Muscle of arm (tissue), 12 donors: Measurements from ENCODE around the gene MAGI2. TPM values are rescaled to one million over a fixed set of nuclear protein-coding genes. Genes with fewer than 3 reads are reported as not detected.

Experiments
- DNase-seq: peaks from one replicate; pipeline ENCODE4 v3.0.0-alpha.2; 2013
- polyA plus RNA-seq, 12 donors: library from polyadenylated mRNA; unstranded; fragments of 120-200 nt; gene quantifications; one replicate each; pipeline ENCODE4 v1.2.1, GENCODE V29; 2013; ENCODE audit not compliant: insufficient read length in 12 of 12

MAGI2 gene
- polyA plus RNA-seq, 12 donors: 4.4 to 8.6 (median 6.4) TPM; not detected in 1

- DNase-seq: no peak
Observed at GRCh38 chr7:78417180-78417853, 1036.2 kb downstream of the MAGI2 start.

DNA sequence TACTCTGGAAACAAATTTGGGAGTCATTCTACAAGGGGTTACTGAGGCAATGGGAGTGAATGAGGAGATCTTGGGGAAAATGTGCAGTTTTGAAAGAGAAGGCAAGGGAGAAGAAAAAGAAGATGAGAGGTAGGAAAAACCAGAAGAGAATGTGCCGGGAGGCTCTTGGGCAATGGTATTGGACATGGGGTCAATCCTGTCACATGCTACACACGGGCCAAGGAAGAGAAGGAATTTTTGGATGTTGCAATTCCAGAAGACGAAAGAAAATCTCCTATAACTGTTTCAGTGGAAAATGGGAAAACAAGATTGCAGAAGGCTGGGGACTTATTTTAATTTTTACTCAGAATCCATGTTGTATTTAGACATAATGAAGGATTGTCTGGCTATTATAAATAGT lies 1039.9 kb downstream of the MAGI2 start:
- no peak for DNase-seq

DNA sequence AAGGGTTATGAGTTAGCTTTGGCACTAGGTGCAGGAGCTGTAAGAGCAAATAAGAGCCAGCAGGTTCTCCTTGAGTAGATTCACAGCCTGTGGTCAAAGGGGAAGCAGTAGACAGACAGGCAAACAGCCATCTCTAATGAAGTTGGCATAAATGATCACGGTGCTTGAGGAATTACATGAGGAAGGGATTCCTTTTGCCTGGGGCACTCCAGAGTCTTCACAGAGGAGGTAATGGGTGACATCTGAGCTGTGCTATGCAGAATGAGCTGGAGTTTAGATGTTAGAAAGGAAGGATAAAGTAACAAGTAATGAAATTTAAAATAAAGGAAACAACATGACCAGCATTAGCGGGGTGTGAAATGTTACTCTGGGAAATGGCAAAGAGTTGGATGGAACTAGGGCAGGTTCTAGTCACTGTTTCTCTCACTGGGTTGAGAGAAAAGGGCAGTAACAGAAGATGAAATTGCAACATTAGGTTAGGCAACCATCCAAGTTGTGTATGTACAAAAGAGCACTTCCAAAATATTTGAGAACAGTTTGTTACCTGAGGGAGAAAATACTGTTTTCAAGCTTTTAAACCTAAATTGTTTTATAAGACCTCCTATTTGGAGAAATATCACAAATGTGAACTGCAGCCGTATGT lies 1041.1 kb downstream of the MAGI2 start:
- no peak for DNase-seq

- DNase-seq: no peak
Observed at GRCh38 chr7:78407031-78407430, 1046.4 kb downstream of the MAGI2 start.

DNA sequence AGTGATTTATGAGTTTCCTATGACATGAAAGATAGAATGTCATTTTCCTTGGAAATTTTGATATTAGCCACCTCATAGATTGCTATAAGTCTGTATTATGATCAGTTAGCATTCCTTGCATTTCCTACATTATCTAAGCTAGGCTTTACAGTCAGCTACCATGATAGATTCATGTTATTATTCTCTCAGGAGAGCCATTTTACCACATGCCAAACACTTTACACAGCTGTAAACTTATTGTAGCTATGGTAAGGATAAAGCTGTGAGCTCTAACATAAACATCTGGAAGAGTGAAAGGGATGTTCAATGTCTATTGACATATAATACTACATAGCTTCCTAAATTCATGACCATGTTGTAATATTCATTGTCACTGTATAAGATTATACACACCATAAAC lies 1046.9 kb downstream of the MAGI2 start:
- peak; percentile 37 for DNase-seq

DNA sequence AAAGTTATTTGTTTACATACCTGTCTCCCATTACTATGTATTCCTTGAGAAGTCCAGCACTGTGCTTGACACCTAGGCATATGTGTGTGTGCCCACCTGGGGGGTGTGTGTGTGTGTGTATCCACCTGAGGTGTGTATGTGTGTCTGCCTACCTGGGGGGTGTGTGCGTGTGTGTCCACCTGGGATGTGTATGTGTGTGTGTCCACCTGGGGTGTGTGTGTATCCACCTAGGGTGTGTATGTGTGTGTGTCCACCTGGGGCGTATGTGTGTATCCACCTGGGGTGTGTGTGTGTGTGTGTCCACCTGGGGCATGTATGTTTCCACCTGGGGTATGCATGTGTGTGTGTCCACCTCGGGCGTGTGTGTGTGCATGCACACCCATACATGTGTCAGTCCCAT lies 1051.4 kb downstream of the MAGI2 start:
- no peak for DNase-seq

GRCh38 chr7:78400038-78400437 lies 1053.4 kb downstream of the MAGI2 start:
- DNase-seq: no peak

GRCh38 chr7:78399033-78399769 lies 1054.3 kb downstream of the MAGI2 start:
- no peak for DNase-seq

DNA sequence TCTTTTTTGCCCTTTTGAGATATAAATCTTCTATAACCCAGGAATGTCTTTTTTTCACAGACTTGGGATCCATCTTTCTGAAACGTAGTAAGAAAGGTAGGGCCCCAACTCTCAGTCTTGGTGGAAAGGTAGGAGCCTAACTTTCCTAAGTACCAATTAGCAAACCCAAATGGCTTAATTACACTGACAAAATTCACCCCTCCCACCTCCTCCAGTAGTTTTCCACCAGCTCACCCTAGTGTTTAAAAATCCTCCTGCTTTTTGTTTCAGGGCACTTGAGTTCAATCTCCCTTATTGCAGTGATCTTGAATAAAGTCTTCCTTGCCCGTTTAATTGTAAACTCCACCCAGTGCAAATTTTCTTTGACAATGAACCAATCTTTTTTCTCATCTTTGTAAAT lies 1054.9 kb downstream of the MAGI2 start:
- DNase-seq: no peak

- DNase-seq: no peak
Observed at GRCh38 chr7:78398081-78398480, 1055.4 kb downstream of the MAGI2 start.

- DNase-seq: no peak
Observed at GRCh38 chr7:78396210-78396609, 1057.3 kb downstream of the MAGI2 start.

GRCh38 chr7:78395298-78396036 lies 1058.0 kb downstream of the MAGI2 start:
- DNase-seq: no peak

- DNase-seq: no peak
Observed at GRCh38 chr7:78389022-78389421, 1064.4 kb downstream of the MAGI2 start.

DNA sequence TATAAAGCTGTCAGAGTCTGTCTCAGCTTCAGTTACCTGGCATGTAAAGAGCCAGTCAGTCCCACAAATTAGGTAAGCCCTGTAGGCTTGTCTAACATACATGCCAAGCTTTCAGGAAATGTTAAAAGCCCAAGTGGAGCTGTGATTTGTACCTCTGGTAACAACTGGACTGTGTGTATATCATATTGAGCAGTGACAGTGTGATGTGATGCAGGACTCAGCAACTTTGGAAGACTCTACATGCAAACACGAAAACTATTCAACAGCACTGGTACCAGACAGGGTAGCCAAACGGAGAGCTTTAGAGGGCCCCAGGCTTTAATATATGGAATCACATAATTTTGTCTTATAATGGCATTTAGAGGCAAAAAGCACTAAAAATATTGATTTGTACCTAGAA lies 1066.9 kb downstream of the MAGI2 start:
- no peak for DNase-seq

DNA sequence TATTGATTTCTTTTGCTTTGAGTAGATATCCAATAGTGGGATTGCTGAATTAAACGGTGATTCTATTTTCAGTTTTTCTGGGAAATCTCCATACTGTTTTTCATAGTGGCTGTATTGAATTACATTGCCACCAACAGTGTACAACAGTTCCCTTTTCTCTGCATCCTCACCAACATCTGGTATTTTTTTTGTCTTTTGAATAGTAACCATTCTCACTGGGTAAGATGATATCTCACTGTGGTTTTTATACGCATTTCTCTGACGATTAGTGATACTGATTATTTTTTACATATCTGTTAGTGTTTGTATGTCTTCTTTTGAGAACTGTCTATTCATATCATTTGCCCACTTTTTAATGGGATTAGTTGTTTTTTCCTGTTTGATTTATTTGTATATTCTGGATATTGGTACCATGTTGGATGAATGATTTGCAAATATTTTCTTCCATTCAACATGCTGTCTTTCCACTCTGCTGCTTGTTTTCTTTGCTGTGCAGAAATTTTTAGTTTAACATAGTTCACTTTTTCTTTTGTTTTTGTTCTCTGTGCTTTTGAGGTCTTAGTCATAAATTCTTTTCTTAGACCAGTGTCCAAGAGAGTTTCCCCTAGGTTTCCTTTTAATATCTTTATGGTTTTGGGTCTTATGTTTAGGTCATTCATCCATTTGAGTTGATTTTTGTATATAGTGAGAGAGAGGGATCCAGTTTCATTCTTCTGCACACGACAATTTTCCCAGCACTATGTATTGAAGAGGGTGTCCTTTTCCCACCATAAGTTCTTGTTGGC lies 1070.2 kb downstream of the MAGI2 start:
- DNase-seq: no peak

DNA sequence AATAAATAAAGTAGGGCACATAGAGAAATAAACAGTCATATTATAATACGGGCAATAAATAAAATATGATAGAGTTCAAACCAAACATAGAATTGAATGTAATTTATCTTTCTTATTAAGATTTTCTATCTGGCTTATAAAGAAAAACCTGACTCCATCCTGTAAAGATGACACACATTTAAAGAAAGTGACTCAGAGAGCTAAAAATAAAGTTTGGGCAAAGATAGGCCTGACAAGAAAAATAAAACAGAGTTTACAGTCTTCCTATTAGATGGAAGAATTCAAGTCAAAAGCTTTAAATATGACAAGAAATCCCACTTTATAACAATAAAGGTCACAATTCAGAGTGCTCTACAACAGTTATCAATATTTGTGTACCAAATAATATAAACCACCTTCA lies 1074.3 kb downstream of the MAGI2 start:
- DNase-seq: no peak

GRCh38 chr7:78377532-78377931 lies 1075.9 kb downstream of the MAGI2 start:
- no peak for DNase-seq

DNA sequence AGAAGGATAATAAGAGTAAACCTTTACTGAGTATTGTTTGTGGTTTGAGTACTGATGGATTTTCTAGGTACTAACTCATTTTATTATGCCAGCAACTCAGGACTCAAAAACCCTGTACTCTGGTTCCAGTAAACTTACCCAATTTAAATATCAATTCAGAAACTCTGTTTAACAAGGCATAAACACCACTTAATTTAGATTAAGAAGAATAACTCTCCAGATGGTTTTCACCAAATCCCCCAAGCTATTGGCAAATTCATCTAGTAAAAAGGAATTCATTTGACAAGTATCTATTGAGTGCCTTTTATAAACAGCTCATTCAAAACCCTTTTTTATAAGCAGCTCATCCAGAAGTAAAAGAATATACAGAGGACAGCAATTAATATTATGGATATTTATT lies 1082.5 kb downstream of the MAGI2 start:
- DNase-seq: no peak

- no peak for DNase-seq
Observed at GRCh38 chr7:78368771-78369170, 1084.7 kb downstream of the MAGI2 start.

DNA sequence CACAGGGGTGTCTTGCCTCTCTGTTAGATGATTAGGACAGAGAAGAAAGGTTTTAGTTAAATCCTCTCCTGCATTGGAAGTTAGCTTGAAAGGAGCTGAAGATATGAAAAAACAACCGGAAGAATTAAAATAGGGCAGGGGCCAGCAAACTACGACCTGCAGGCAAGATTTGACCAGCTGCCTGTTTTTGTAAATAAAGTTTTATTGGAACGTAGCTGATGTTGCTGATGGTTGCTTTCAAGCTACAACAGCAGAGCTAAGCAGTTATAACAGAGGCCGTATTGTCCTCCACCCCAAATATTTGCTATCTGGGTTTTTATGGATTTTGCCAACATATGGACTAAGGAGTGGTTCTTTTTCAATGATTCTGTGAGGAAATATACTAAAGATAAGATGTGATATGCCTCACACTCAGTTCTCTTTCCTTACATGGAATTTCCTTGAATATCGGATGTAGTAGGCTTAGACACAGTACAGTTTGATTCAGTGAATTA lies 1086.1 kb downstream of the MAGI2 start:
- no peak for DNase-seq

DNA sequence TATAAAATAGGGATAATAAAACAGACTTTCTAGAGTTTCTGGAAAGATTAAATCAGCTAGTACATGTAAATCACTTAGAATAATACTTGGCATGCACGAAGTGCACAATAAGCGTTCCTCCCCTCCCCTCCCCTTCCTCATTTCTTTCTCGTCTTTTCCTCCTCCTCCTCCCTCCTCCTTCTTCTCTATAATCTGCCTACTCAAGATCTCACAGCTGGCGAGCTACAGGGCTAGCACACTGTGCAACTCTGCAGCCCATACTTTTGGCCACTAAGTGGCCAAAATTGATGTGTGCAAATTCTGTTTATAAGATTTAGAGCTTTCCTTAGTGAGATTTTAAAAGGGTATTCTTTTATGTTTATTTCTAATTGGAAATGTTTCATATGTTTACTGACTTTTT lies 1089.6 kb downstream of the MAGI2 start:
- DNase-seq: no peak
